GM12873 (cell line): ENCODE measurements around the gene WDFY2.

Source experiments
- CTCF ChIP-seq: IDR thresholded peaks from 2 replicates; pipeline ENCODE4 v1.5.1; 2012; ENCODE audit warnings: low read depth, mild to moderate bottlenecking, moderate library complexity, low read length, control low read depth; ENCODE audit not compliant: insufficient read depth; ENCODE audit errors: missing control alignments

Gene WDFY2

GRCh38 chr13:51668580-51669195 is 84.4 kb downstream of the WDFY2 start:
- TF ChIP-seq CTCF, result no peak

GRCh38 chr13:51673165-51673564 is 88.9 kb downstream of the WDFY2 start:
- TF ChIP-seq CTCF, result no peak

GRCh38 chr13:51674276-51674675 is 90.0 kb downstream of the WDFY2 start:
- no peak for TF ChIP-seq CTCF

- no peak for TF ChIP-seq CTCF
Observed at GRCh38 chr13:51675385-51675784, 91.1 kb downstream of the WDFY2 start.

GRCh38 chr13:51675877-51676276 is 91.6 kb downstream of the WDFY2 start:
- TF ChIP-seq CTCF, result no peak

GRCh38 chr13:51676739-51677138 is 92.5 kb downstream of the WDFY2 start:
- TF ChIP-seq CTCF, result no peak

- no peak for TF ChIP-seq CTCF
Observed at GRCh38 chr13:51678420-51678819, 94.2 kb downstream of the WDFY2 start.
